Fibroblast of skin of scalp (primary cell): ENCODE results near the gene ARL5C.

Source experiments
- DNase-seq: peaks from one replicate; pipeline ENCODE4 v3.0.0-alpha.2; 2013

ARL5C gene

GRCh38 chr17:39166437-39167335 is 725 bp upstream of the ARL5C start:
- DNase-seq = no peak

DNA sequence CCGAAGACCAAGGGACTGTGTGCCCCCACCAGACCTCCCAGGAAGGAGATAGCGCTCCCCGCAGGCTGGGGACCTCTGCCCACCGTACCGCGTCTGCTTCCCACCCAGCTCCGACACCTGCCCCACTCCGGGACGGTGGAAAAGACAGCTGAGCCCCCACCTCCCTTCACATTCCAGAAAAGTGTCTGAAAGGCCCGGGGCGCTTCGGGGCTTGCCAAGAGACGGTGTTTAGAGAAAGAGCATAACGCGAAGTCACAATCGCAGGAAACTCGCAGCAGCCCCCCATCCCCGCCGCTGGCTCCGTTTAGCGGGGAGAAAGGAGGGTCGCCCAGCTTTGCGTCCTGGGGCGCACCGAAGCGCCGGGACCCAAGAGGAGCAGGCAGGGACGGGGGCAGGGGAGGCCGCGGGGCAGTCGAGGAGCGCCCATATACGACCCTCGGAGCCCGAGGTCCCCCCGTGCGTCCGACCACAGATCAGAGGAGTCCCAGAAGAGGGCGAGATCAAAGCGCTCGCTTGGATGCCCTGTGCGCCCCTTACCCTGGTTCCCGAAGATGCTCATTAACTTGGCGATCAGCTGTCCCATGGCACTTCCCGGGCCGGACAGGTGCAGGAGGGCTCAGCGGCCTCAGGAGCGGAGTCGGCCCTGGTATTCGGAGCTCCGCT is 652 bp downstream of the ARL5C start:
- DNase-seq = no peak

DNA sequence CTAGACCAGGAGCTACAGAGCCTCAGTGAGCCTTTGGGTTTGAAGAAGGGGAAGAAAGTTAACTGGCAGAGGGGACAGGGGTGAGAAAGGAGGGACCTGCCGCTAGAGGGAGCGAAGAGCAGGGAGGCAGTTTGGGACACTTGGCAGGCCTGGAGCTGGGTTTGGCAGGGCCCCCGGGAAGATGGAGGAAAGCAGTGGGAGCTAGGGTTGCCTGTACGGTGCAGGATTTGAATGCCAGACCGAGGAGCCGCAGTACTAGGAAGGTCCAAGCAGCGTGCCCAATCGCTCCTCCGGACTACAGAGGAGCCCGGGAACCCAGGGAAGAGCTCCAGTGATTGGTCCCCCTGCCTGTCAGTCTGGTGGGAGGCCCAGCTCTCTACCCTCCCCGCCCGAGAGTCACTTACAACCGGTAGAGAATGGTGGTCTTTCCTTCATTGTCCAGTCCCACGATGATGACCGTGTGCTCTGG is 1.3 kb downstream of the ARL5C start:
- peak; percentile 97 for DNase-seq

DNA sequence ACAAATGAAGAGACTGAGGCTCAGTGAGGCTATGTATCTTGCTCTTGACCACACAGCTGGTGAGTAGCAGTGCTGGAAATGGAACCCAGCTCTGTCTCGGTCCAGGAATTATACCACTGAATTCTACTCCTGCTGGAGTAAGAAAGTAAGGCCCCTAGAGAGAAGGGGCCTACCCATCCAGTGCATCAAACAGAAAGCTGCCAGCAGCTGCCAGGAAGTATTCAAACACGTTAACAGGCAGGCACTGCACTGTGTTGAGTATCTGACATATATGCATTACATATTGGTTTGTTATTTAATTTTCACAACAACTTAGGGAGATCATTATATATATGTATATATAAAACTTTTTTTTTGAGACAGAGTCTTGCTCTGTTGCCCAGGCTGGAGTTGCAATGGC is 4.0 kb downstream of the ARL5C start:
- DNase-seq = no peak

DNA sequence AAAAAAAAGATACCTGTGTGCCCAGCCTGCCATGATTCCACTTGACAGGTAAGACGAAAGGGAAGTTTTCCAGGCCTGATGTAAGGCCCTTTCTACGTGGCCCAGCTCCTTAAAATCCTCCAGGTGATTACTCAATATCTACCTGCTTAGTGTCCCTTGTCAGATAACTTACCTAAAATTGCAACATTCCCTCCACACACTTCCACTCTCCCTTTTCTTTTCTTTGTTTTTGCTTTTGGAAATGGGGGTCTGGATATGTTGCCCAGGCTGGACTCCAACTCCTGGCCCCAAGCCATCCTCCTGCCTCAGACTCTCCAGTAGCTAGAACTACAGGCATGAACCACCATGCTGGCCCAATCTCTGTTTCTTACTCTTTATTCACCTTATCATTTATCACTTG is 7.3 kb downstream of the ARL5C start:
- DNase-seq = no peak

GRCh38 chr17:39156491-39156890 is 9.5 kb downstream of the ARL5C start:
- peak; percentile 42 for DNase-seq

- DNase-seq = no peak
Observed at GRCh38 chr17:39155654-39156053, 10.3 kb downstream of the ARL5C start.

DNA sequence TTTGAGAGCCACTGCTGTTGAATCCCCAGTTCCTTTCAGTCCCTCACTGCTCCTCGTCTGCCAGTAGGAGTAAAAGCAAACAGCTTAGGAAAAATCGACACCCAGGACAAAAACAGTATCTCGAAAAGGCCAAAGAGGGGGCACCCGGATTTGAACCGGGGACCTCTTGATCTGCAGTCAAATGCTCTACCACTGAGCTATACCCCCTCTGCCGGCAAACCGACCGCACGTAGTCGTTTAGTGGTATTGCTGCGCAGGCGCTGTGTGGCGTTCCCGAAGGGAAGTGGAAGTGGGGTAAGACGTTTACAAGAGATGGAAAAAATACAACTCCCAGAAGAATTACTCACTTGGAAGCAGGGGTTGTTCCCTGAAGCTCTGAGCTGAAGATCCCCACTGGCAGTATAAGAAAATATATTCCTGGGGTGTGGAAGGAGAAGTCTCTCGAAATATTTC is 12.3 kb downstream of the ARL5C start:
- peak; percentile 92 for DNase-seq

DNA sequence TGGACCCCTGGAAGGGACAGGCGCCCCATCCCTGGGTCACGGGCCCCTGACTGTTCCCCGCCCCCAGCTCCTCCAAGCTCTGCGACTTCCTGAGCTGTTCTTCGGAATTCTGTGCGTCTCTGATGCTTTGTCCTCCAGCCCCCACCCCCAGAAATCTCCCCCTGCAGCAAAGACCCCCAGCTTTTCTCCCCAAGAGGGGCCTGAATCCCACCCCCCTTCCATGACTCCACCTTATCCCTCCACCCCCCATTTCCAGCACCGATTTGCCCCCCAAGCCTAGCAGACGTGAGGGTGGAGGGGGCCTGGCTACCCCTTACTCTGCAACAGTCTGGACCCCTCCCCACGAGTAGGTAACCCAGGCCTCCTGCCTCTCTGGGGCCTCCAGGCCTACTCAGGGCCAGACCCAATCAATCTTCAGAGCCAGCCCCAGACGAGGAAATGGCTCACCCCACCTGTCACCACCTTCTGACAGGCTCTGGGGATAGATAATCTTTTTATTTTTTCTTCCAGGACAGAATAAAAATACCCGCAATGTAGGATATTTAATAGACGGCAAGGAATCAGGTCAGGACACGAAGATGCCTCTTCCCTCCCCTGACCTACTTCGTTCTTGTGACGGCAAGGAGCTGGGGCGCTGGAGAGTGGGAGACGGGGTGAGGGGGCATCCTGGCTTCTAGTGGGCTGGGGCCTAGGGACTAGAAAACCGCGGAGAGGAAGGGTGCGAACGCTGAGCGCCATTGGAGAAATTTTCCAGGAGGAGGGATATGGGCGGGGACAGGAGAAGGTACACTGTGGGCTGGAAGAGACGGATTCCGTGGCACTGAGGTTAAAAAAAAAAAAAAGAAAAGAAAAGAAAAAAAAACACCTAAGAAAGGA is 13.8 kb downstream of the ARL5C start:
- no peak for DNase-seq

- no peak for DNase-seq
Observed at GRCh38 chr17:39151150-39151942, 14.6 kb downstream of the ARL5C start, which contains the start of gene PLXDC1. Gene PLXDC1, minus strand, starts transcription at chr17:39151637. Its CDS starts 200 bp downstream, at chr17:39151437.

GRCh38 chr17:39150795-39151149 is 15.2 kb downstream of the ARL5C start:
- no peak for DNase-seq

DNA sequence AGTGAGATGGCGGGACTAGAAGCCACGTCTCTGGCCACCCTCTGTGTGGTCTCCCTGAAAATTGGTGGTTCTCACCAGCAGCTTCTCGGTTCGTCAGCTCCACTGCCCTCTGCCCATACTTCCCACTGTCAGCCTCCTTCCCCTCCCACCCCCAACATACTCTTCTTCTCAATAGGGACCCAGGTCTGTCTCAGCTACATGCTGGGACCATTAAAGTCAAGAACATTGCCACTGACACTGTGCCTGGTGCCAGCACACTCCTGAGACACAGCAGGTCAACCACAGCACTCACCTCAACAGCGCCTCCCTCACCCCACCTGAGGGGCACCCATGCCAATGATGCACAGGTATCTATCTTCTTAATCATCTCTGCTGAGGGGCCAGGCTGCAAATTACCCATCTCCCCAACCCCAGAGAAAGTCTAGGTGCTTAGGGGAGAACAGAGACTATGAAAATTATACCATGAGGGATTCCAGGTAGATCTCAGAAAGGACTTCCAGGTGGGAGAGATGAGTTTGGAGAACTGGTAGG is 15.8 kb downstream of the ARL5C start:
- no peak for DNase-seq

DNA sequence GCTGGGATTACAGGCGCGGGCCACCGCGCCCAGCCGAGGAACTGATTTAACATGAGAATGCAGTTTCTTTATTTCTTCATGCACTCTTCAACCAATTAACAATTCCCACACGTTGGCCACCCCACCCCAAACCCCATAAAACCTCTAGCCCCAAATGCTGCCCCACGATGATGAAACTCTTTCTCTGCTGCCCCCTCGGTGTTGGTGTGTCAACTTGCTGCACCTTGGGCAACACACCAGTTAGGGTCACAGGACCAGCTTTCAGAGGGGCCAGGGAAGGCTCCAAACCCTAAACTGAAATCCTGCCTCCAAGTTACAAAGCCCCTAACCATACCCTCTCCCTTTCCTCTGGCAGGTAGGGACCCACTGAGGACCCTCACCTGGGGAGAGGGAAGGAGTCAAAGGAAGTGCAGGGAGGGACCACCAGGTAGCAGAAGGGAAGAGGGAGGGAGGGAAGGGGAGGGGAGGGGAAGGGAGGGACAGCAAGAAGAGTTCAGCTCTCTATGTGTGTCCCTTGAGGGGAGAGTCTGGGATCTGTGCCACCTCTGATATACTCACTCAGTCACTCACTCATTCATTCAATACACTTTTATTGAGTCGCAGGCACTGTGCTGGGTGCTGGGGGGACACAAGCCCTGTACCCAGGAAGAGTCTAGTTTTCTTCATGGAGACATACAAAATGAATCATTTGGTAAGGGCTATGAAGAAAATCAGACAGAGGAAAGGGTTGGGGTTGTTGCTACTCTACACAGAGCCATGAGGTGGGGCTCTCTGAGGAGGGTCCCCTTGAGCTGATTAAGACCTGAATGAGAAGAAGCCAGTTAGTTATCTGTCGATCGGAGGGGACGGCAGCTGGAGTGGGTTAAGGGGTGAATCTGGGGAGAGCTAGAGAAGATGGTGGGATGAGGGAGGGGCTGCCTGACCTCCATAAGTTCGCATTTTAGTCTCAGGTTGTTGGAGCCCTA is 18.5 kb downstream of the ARL5C start:
- no peak for DNase-seq

DNA sequence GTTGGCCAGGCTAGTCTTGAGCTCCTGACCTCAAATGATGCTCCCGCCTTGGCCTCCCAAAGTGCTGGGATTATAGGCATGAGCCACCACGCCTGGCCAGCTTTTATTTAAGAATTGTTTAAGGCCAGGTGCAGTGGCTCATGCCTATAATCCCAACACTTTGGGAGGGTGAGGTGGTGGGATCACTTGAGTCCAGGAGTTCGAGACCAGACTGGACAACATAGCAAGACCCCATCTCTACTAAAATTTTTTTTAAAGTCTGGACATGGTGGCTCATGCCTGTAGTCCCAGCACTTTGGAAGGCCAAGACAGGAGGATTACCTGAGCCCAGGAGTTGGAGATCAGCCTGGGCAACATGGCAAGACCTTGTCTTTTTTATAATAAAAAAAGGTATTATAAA is 19.7 kb downstream of the ARL5C start:
- no peak for DNase-seq

DNA sequence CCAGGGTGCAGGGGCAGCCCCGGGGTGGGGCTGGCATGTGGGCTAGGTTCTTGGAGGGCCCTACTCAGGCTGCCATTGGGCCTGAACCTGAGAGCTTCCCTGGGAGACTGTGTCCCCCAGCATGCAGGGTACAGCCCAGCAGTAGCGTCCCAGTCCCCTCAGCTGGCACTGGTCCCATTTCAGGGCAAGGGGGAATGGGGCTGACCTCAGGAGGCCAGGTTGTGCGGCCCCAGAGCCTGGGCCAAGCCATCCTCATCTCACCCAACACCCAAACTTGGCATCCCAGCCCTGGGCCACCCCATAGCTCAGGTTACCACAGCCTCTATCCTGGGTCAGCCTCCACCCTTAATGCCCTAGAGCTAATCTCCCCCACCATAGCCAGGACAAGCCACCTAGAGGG is 20.8 kb downstream of the ARL5C start:
- DNase-seq = no peak

DNA sequence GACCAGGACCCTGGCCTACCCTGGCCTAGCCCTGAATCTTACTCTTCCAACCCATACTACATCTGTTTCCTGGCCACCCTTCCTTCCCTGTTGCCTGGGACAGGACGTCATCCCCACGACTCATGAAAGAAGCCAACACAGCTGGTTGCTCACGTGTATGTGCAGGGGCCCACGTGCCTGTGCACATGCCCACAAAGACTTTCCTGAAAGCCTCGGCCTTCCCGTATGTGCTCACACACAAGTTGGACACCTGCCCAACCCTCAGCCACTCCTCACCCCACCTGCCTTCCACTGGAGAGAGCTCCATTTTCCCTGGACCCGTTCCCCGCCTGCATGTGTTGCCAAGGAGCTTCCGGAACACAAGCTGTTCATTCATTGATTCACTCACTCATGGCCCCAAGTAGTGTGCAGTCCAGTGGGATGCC is 21.5 kb downstream of the ARL5C start:
- peak; percentile 57 for DNase-seq

- no peak for DNase-seq
Observed at GRCh38 chr17:39143552-39144093, 22.3 kb downstream of the ARL5C start.

GRCh38 chr17:39141915-39142664 is 23.9 kb downstream of the ARL5C start:
- no peak for DNase-seq

GRCh38 chr17:39141294-39141693 is 24.7 kb downstream of the ARL5C start:
- no peak for DNase-seq
